B cell (primary cell): Measurements from ENCODE around the gene STK4.

Experiments
- EZH2 ChIP-seq: IDR thresholded peaks from 2 replicates; pipeline ENCODE4 v1.6.1; 2012; ENCODE audit warnings: borderline replicate concordance, low read depth, mild to moderate bottlenecking, moderate library complexity, low read length; ENCODE audit not compliant: insufficient read depth, poor library complexity, severe bottlenecking
- TF ChIP-seq, protein P1 (sequence below): fragments of 200-600 bp; IDR thresholded peaks from one replicate; pipeline ENCODE4 v1.8.0; 2022; ENCODE audit warnings: antibody characterized with exemption, mild to moderate bottlenecking

DNA sequence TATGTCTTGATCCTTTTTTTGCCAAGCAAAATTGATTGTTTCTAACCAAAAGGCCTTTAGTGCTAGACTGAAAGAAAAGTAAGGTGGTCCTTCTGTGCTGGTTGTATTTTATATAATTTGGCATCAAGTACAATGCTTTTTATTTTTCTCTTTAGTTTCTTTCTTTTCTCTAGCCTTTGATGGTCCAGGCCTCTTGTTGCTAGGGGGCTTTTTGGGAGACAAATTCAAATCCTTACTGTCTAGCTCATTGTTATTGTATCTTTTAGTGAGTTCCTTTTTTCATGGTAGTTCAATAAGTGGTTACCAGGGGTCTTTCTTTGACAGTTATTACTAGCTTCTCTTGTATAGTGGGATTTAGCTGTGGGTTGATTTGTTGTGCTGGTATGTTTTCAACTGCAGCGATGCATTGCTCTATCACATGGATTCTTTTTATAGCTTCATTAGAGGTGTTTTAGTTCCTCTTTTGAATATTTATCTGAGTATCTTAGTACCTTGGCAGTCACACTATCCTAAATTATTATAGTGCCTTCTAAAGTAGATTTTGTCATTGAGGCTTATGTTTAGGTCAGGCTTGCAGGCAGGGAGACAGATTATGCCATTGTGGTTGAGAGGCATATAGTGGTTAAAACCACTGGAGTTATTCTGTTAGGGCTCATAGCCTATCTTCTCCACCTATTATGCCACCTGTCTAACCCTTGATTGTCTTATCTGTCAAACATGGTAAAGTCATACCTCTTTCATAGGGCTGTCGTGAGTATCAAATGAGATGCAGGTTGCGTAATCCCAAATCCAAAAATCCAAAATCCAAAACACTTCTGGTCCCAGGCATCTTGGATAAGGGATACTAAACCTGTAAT, 85.1 kb downstream of the STK4 start:
- TF ChIP-seq, protein P1, sequence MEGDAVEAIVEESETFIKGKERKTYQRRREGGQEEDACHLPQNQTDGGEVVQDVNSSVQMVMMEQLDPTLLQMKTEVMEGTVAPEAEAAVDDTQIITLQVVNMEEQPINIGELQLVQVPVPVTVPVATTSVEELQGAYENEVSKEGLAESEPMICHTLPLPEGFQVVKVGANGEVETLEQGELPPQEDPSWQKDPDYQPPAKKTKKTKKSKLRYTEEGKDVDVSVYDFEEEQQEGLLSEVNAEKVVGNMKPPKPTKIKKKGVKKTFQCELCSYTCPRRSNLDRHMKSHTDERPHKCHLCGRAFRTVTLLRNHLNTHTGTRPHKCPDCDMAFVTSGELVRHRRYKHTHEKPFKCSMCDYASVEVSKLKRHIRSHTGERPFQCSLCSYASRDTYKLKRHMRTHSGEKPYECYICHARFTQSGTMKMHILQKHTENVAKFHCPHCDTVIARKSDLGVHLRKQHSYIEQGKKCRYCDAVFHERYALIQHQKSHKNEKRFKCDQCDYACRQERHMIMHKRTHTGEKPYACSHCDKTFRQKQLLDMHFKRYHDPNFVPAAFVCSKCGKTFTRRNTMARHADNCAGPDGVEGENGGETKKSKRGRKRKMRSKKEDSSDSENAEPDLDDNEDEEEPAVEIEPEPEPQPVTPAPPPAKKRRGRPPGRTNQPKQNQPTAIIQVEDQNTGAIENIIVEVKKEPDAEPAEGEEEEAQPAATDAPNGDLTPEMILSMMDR = no peak
- TF ChIP-seq EZH2 = no peak
